Endothelial cell of umbilical vein (primary cell): Measurements from ENCODE around the gene RPS18. TPM values are rescaled to one million over a fixed set of nuclear protein-coding genes. Genes with fewer than 3 reads are reported as not detected.

Source experiments
- BruUV-seq: library from RNA; stranded (reverse); fragments of 400-500 nt; replicated peaks from 2 replicates; lab custom pipeline; 2021; lab: Mats Ljungman, UMichigan
- CTCF ChIA-PET: fragments of 300-600, 350-600 bp; sonication (Branson Sonifier 250); formaldehyde crosslinking; loops from one replicate; lab custom pipeline; 2021; ENCODE audit warnings: antibody characterized with exemption, inconsistent platforms; lab: Charles Lee
- POLR2A ChIA-PET: fragments of 300-600, 350-600 bp; sonication (Branson Sonifier 250); formaldehyde crosslinking; loops from one replicate; lab custom pipeline; 2021; ENCODE audit warnings: antibody characterized with exemption, inconsistent platforms; lab: Charles Lee
- DNase-seq: peaks from one replicate; pipeline ENCODE4 v3.0.0-alpha.2; 2011; ENCODE audit warnings: low read depth, low spot score
- FAIRE-seq: peaks from 2 replicates; lab custom pipeline; 2011; peaks lifted over from hg19 to GRCh38; lab: Jason Lieb, UNC
- H2AFZ ChIP-seq: 2 replicates; pipeline ENCODE4 v1.6.0; 2012; ENCODE audit warnings: low read depth, low read length, control low read depth, inconsistent platforms
- H3K27ac ChIP-seq: 2 replicates; pipeline ENCODE4 v1.5.1; 2011; ENCODE audit warnings: low read depth, mild to moderate bottlenecking, control low read depth, low read length, moderate library complexity; ENCODE audit not compliant: insufficient read depth
- H3K27me3 ChIP-seq, 2 experiments: 2 replicates each; pipeline versions ENCODE4 v1.6.0 to v1.6.1; 2011; ENCODE audit warnings: low read length in 2 of 2, mixed read lengths in 1 of 2; ENCODE audit not compliant: control insufficient read depth in 2 of 2, insufficient read depth in 2 of 2
- H3K36me3 ChIP-seq, 2 experiments: 2 replicates in 1 of 2; 3 replicates in 1 of 2; pipeline ENCODE4 v1.5.1; 2011; ENCODE audit warnings: low read length in 2 of 2, mild to moderate bottlenecking in 1 of 2, moderate library complexity in 1 of 2; ENCODE audit not compliant: control insufficient read depth in 2 of 2, insufficient read depth in 2 of 2; ENCODE audit errors: extremely low read depth in 1 of 2
- H3K4me1 ChIP-seq: 3 replicates; pipeline ENCODE4 v1.5.1; 2011; ENCODE audit warnings: mild to moderate bottlenecking, low read length; ENCODE audit not compliant: control insufficient read depth, insufficient read depth; ENCODE audit errors: extremely low read depth
- H3K4me2 ChIP-seq: 2 replicates; pipeline ENCODE4 v1.6.1; 2011; ENCODE audit warnings: low read length, control low read depth, mixed read lengths; ENCODE audit not compliant: insufficient read depth
- H3K4me3 ChIP-seq, 3 experiments: fragments of 200-600 bp in 1 of 3; sonication (generic), shearing (Covaris generic) in 1 of 3; replicated peaks in 1 of 3; 2 replicates each; pipeline ENCODE4 v1.5.1; 2011 to 2016; ENCODE audit warnings: control low read depth in 3 of 3, low read length in 3 of 3, mild to moderate bottlenecking in 2 of 3, inconsistent platforms in 1 of 3, low read depth in 1 of 3, moderate library complexity in 1 of 3; ENCODE audit not compliant: insufficient read depth in 1 of 3
- H3K79me2 ChIP-seq: 2 replicates; pipeline ENCODE4 v1.6.0; 2012; ENCODE audit warnings: low read length, inconsistent platforms; ENCODE audit not compliant: control insufficient read depth, insufficient read depth
- H3K9ac ChIP-seq: replicated peaks from 2 replicates; pipeline ENCODE3; 2011; ENCODE audit warnings: low read length, control low read depth; ENCODE audit not compliant: insufficient read depth; ENCODE audit errors: extremely low read depth
- H3K9me1 ChIP-seq: replicated peaks from 3 replicates; pipeline ENCODE4 v1.6.0; 2011; ENCODE audit warnings: mild to moderate bottlenecking, low read length; ENCODE audit not compliant: control insufficient read depth, insufficient read depth; ENCODE audit errors: extremely low read depth
- H3K9me3 ChIP-seq: replicated peaks from 2 replicates; pipeline ENCODE4 v1.5.1; 2012; ENCODE audit warnings: low read length, inconsistent platforms; ENCODE audit not compliant: control insufficient read depth, insufficient read depth
- H4K20me1 ChIP-seq: replicated peaks from 2 replicates; pipeline ENCODE3; 2011; ENCODE audit warnings: mild to moderate bottlenecking, low read length; ENCODE audit not compliant: control insufficient read depth, insufficient read depth; ENCODE audit errors: extremely low read depth
- EZH2 ChIP-seq: IDR thresholded peaks from 2 replicates; pipeline ENCODE4 v1.6.1; 2012; ENCODE audit warnings: borderline replicate concordance, low read depth, mild to moderate bottlenecking, moderate library complexity, low read length, inconsistent platforms; ENCODE audit not compliant: severe bottlenecking
- JUN ChIP-seq: IDR thresholded peaks from 2 replicates; pipeline ENCODE4 v1.6.1; 2011; ENCODE audit warnings: borderline replicate concordance, low read depth; ENCODE audit not compliant: insufficient read length, insufficient read depth
- MAX ChIP-seq: IDR thresholded peaks from 2 replicates; pipeline ENCODE4 v1.6.1; 2011; ENCODE audit not compliant: insufficient read depth, insufficient read length
- POLR2A ChIP-seq: IDR thresholded peaks from 2 replicates; pipeline ENCODE4 v1.6.1; 2012; ENCODE audit warnings: low read depth, mild to moderate bottlenecking, control low read depth, low read length
- POLR2AphosphoS5 ChIP-seq: IDR thresholded peaks from 2 replicates; pipeline ENCODE4 v1.6.1; 2012; ENCODE audit warnings: low read depth, mild to moderate bottlenecking, control low read depth, low read length, moderate library complexity; ENCODE audit not compliant: insufficient read depth
- dilution Hi-C: fragments of 300-500 bp; cut with MboI; formaldehyde crosslinking; loops from one replicate; pipeline ENCODE4 v1.15.0; 2019; ENCODE audit warnings: low sequenced_read_pairs; ENCODE audit not compliant: extremely low pct_ligation_motif_present
- intact Hi-C: fragments of 100-400 bp; cut with micrococcal nuclease; formaldehyde crosslinking; loops from one replicate; pipeline ENCODE4 v1.10.0; 2022
- polyA plus RNA-seq, 4 experiments: library from polyadenylated mRNA; depleted of rRNA in 3 of 4; stranded (reverse) in 3 of 4; unstranded in 1 of 4; fragments of >200 nt; gene quantifications; 2 replicates each; pipeline versions ENCODE4 v1.2.1 to v1.2.3, GENCODE V29; 2011 to 2012; ENCODE audit warnings: missing spikeins in 1 of 4
- total RNA-seq: library from RNA; stranded (reverse); gene quantifications from 2 replicates; pipeline ENCODE4 v1.2.3, GENCODE V29; 2021
- TF ChIP-seq, protein P1 (sequence below), 2 donors: IDR thresholded peaks; 1 replicate in 1 of 2; 2 replicates in 1 of 2; pipeline ENCODE4 v1.5.1; 2011; ENCODE audit warnings: low read length in 2 of 2, mild to moderate bottlenecking in 2 of 2, moderate library complexity in 2 of 2, control low read depth in 1 of 2, inconsistent platforms in 1 of 2, low read depth in 1 of 2; ENCODE audit not compliant: insufficient read depth in 1 of 2; ENCODE audit errors: extremely low read depth in 1 of 2

The RPS18 gene
- total and polyA plus RNA-seq, 2 donors (not counting 3 experiments of a cell fraction or from before 2014, with no cell fraction given) = 2,336 to 5,541 TPM

DNA sequence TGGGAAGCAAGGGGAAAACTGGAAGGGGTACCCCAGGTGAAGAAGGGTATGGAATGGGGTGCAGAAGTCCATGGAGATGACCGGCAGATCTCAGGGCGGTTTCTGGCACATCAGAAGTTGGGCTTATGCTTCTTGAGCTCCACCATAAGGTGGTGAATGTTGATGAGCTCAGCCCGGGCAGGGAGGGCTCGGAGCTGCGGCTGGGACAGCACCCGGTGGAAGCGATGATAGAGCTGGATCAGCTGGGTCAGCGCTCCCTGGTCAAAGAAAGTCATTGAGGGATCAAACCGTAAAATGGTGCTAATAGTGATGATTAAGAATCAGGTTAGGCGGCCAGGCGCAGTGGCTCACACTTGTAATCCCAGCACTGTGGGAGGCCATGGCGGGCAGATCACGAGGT is 21.1 kb upstream of the RPS18 start:
- BruUV-seq = no TSS peak
- intact Hi-C loops = no loop called here
- Histone ChIP-seq H3K36me3 (peaks cover 0 to 2% of the 10 kb centered on the region in 2 experiments), H3K4me1 (peaks cover 23% of the 10 kb centered on the region), H3K4me2 (no peak overlapping the region), H3K27me3 (peaks cover 0 to 2% of the 10 kb centered on the region in 2 experiments), H4K20me1 (no peaks in the 10 kb centered on the region), H3K9me1 (no peaks in the 10 kb centered on the region), H3K27ac (no peak overlapping the region), H3K4me3 (no peak overlapping the region), H3K79me2 (no peaks in the 10 kb centered on the region), H2AFZ (no peak overlapping the region), H3K9ac (no peak overlapping the region), H3K9me3 (no peaks in the 10 kb centered on the region)
- DNase-seq = no peak
- no peak for FAIRE-seq
- dilution Hi-C loops = no loop called here
- CTCF ChIA-PET = interaction anchor here (1.0 to 3.8 kb wide), 5 partner anchors 21 to 412 kb away, joined by 3 to 53 read pairs (median 4); partner anchors contain the start of genes RGL2, RPS18, TAP2 and VPS52
- POLR2A ChIA-PET = interaction anchor here (2.7 kb wide), 1 partner anchor 21 kb away, joined by 10 read pairs; the partner anchor contains the start of genes RPS18 and VPS52
- TF ChIP-seq, protein P1, sequence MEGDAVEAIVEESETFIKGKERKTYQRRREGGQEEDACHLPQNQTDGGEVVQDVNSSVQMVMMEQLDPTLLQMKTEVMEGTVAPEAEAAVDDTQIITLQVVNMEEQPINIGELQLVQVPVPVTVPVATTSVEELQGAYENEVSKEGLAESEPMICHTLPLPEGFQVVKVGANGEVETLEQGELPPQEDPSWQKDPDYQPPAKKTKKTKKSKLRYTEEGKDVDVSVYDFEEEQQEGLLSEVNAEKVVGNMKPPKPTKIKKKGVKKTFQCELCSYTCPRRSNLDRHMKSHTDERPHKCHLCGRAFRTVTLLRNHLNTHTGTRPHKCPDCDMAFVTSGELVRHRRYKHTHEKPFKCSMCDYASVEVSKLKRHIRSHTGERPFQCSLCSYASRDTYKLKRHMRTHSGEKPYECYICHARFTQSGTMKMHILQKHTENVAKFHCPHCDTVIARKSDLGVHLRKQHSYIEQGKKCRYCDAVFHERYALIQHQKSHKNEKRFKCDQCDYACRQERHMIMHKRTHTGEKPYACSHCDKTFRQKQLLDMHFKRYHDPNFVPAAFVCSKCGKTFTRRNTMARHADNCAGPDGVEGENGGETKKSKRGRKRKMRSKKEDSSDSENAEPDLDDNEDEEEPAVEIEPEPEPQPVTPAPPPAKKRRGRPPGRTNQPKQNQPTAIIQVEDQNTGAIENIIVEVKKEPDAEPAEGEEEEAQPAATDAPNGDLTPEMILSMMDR (IDR thresholded peaks at IDR 0.05; ENCODE audit: extremely low read depth in 1 of 2, insufficient read depth in 1 of 2, low read depth in 1 of 2, low read length in 2 of 2) = no peak
- no peak for TF ChIP-seq MAX
- TF ChIP-seq POLR2A = no peak
- no peak for TF ChIP-seq JUN
- no peak for TF ChIP-seq EZH2
- no peak for TF ChIP-seq POLR2AphosphoS5
